ENCODE results near the gene DRAM1.

DRAM1 gene

GRCh38 chr12:101942250-101942605 is 64.8 kb downstream of the DRAM1 start:
- no peak overlapping the region for H3K4me3 ChIP-seq (ENCODE audit: low read depth, low read length)

More at GRCh38 chr12:101942250-101942605, 64.8 kb downstream of the DRAM1 start:
- POLR2A ChIA-PET = interaction anchor here (0.6 kb wide), 1 partner anchor 43 kb away, joined by 5 read pairs; no protein-coding TSS in a partner anchor
- no peaks in the 10 kb centered on the region for H3K9me3 ChIP-seq (ENCODE audit: control insufficient read depth, insufficient read depth, low read depth, low read length)
- H3K4me1 ChIP-seq (ENCODE audit: control insufficient read depth, insufficient read depth, low read length) = peaks cover 4% of the 10 kb centered on the region
- CTCF ChIA-PET = interaction anchor here (0.9 to 2.7 kb wide), 3 partner anchors 798 to 872 kb away, joined by 4 to 8 read pairs (median 5); no protein-coding TSS in a partner anchor
- TF ChIP-seq ZNF518A (tag by site-specific recombination; conservative IDR thresholded peaks at IDR 0.05; ENCODE audit: low read depth) (no peak), ZNF529 (tag by site-specific recombination; IDR thresholded peaks at IDR 0.05; ENCODE audit: insufficient replicate concordance) (no peak), ZFP69B (tag by site-specific recombination; IDR thresholded peaks at IDR 0.05) (no peak), REST (tag by site-specific recombination; IDR thresholded peaks at IDR 0.05) (no peak), ZNF169 (tag by site-specific recombination; IDR thresholded peaks at IDR 0.05) (no peak), ZNF830 (tag by site-specific recombination; IDR thresholded peaks at IDR 0.05; ENCODE audit: low read depth) (no peak), ZNF600 (tag by site-specific recombination; IDR thresholded peaks at IDR 0.05) (no peak), KLF1 (tag by site-specific recombination; IDR thresholded peaks at IDR 0.05) (no peak), GLIS1 (tag by site-specific recombination; IDR thresholded peaks at IDR 0.05) (no peak), KLF17 (tag by site-specific recombination; IDR thresholded peaks at IDR 0.05) (no peak), HOXA7 (CRISPR knock-in tag; IDR thresholded peaks at IDR 0.05; ENCODE audit: borderline replicate concordance) (no peak), ZNF324 (tag by site-specific recombination; IDR thresholded peaks at IDR 0.05) (no peak), ZNF114 (tag by site-specific recombination; IDR thresholded peaks at IDR 0.05) (no peak), ZNF311 (tag by site-specific recombination; IDR thresholded peaks at IDR 0.05; ENCODE audit: borderline replicate concordance) (no peak)
- no peak overlapping the region for H3K27ac ChIP-seq (ENCODE audit: extremely low read depth, low read depth, low read length)
- no peaks in the 10 kb centered on the region for H3K36me3 ChIP-seq (ENCODE audit: control insufficient read depth in 2 of 2, insufficient read depth in 1 of 2, low read length in 2 of 2)

All from HEK293 (cell line).